Cardiac fibroblast (primary cell): Measurements from ENCODE around the gene LSAMP.

ENCODE experiments used
- DNase-seq, 2 donors: peaks; one replicate each; pipeline versions ENCODE4 v3.0.0 to v3.0.0-alpha.2; 2010; ENCODE audit warnings: low read depth in 2 of 2
- H3K4me3 ChIP-seq, 2 donors: replicated peaks in 1 of 2; 1 replicate in 1 of 2; 2 replicates in 1 of 2; pipeline ENCODE4 v1.5.1; 2011; ENCODE audit warnings: low read depth in 2 of 2, low read length in 2 of 2, mild to moderate bottlenecking in 2 of 2, moderate library complexity in 1 of 2
- CTCF ChIP-seq: IDR thresholded peaks from one replicate; pipeline ENCODE4 v1.5.1; 2011; ENCODE audit warnings: low read depth, mild to moderate bottlenecking, low read length, inconsistent platforms

Gene LSAMP

GRCh38 chr3:115814778-115815380 is 630.4 kb downstream of the LSAMP start:
- peak; percentile 81 for TF ChIP-seq CTCF
- H3K4me3 ChIP-seq, result no peak overlapping the region
- peak; percentile 79 to 84 for DNase-seq

- no peak for TF ChIP-seq CTCF
- no peak for DNase-seq
- no peak overlapping the region for H3K4me3 ChIP-seq
These were observed 631.3 kb downstream of the LSAMP start for GRCh38 chr3:115814006-115814405.

GRCh38 chr3:115808816-115809215 is 636.5 kb downstream of the LSAMP start:
- TF ChIP-seq CTCF, result no peak
- no peak for DNase-seq
- no peak overlapping the region for H3K4me3 ChIP-seq

- TF ChIP-seq CTCF, result no peak
These were observed 637.0 kb downstream of the LSAMP start for GRCh38 chr3:115808244-115808643.

GRCh38 chr3:115806501-115806900 is 638.8 kb downstream of the LSAMP start:
- no peak overlapping the region for H3K4me3 ChIP-seq
- DNase-seq, result peak in 1 of 2 donors; percentile 61
- TF ChIP-seq CTCF, result no peak

More at GRCh38 chr3:115808244-115808643, 637.0 kb downstream of the LSAMP start:
- peak in 1 of 2 donors; percentile 13 for DNase-seq
- no peak overlapping the region for H3K4me3 ChIP-seq

- no peak overlapping the region for H3K4me3 ChIP-seq
- DNase-seq, result no peak
- TF ChIP-seq CTCF, result no peak
These were observed 639.8 kb downstream of the LSAMP start for GRCh38 chr3:115805520-115805919.

- peak; percentile 84 to 95 for DNase-seq
- no peak overlapping the region for H3K4me3 ChIP-seq
- no peak for TF ChIP-seq CTCF
These were observed 640.6 kb downstream of the LSAMP start for GRCh38 chr3:115804713-115805119.
